Measurements from ENCODE around the gene B3GNT5. TPM values are rescaled to one million over a fixed set of nuclear protein-coding genes. Genes with fewer than 3 reads are reported as not detected.

B3GNT5 gene
- total RNA-seq, 4 donors from 2014 or later: 18.2 to 41.2 (median 26.0) TPM

DNA sequence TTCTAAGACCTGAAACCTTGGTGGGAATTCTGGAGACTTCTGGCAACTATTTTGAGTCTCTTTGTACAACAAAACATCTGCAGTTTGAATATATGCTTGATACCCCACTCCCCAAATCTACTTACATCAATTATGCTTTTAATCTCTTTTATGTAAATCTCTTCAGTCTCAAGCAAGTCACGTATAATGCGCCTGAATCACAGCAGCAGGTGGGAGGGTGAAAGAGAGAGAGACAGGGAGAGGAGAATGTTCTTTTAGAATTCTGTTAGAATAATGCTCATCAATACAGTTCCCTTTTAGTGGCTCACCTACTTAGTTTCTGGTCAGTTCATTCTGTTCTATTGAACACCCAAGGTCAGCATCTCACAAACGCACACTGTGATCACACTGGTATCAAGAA, 22.2 kb upstream of the B3GNT5 start:
- DNase-seq (no peak), ATAC-seq (no peak)
- H3K27ac ChIP-seq: no peak overlapping the region
- H3K4me3 ChIP-seq: no peak overlapping the region
- TF ChIP-seq CTCF (IDR thresholded peaks at IDR 0.05 in 4 of 5, conservative IDR thresholded peaks at IDR 0.05 in 1 of 5) (no peak), POLR2A (IDR thresholded peaks at IDR 0.05) (no peak)
- H3K27me3 ChIP-seq: no peaks in the 10 kb centered on the region
- no peaks in the 10 kb centered on the region for H3K36me3 ChIP-seq
- no peaks in the 10 kb centered on the region for H3K9me3 ChIP-seq
- H3K4me1 ChIP-seq: no peaks in the 10 kb centered on the region
- intact Hi-C loops (cut with DNase I; ENCODE audit: low total_unique reads): no loop called here
- in situ Hi-C loops (cut with MboI; ENCODE audit: low sequenced_read_pairs in 4 of 4): no loop called here

GRCh38 chr3:183233966-183234365, 19.1 kb upstream of the B3GNT5 start:
- no peaks in the 10 kb centered on the region for H3K4me1 ChIP-seq
- in situ Hi-C loops (cut with MboI; ENCODE audit: low sequenced_read_pairs in 4 of 4) (no loop called here), intact Hi-C loops (cut with DNase I; ENCODE audit: low total_unique reads) (no loop called here)
- no peaks in the 10 kb centered on the region for H3K36me3 ChIP-seq
- no peak overlapping the region for H3K27ac ChIP-seq
- H3K4me3 ChIP-seq: no peak overlapping the region
- no peak for TF ChIP-seq POLR2A (IDR thresholded peaks at IDR 0.05)
- no peak for TF ChIP-seq CTCF (IDR thresholded peaks at IDR 0.05 in 4 of 5, conservative IDR thresholded peaks at IDR 0.05 in 1 of 5)
- H3K27me3 ChIP-seq: no peaks in the 10 kb centered on the region
- ATAC-seq (no peak), DNase-seq (no peak)
- no peaks in the 10 kb centered on the region for H3K9me3 ChIP-seq

- DNase-seq: no peak
- Histone ChIP-seq H3K36me3 (no peaks in the 10 kb centered on the region), H3K27ac (no peak overlapping the region), H3K4me1 (no peaks in the 10 kb centered on the region), H3K4me3 (no peak overlapping the region), H3K27me3 (no peaks in the 10 kb centered on the region), H3K9me3 (no peaks in the 10 kb centered on the region)
- ATAC-seq: no peak
- TF ChIP-seq CTCF (IDR thresholded peaks at IDR 0.05 in 4 of 5, conservative IDR thresholded peaks at IDR 0.05 in 1 of 5) (no peak), POLR2A (IDR thresholded peaks at IDR 0.05) (no peak)
- in situ Hi-C loops (cut with MboI; ENCODE audit: low sequenced_read_pairs in 4 of 4): no loop called here
- intact Hi-C loops (cut with DNase I; ENCODE audit: low total_unique reads): no loop called here
These were observed 14.0 kb upstream of the B3GNT5 start for GRCh38 chr3:183239046-183239445.

GRCh38 chr3:183242431-183242830, 10.6 kb upstream of the B3GNT5 start:
- intact Hi-C loops (cut with DNase I; ENCODE audit: low total_unique reads): no loop called here
- no peak overlapping the region for H3K4me3 ChIP-seq
- H3K9me3 ChIP-seq: no peaks in the 10 kb centered on the region
- DNase-seq (no peak), ATAC-seq (no peak)
- in situ Hi-C loops (cut with MboI; ENCODE audit: low sequenced_read_pairs in 4 of 4): no loop called here
- no peaks in the 10 kb centered on the region for H3K27me3 ChIP-seq
- no peaks in the 10 kb centered on the region for H3K4me1 ChIP-seq
- TF ChIP-seq CTCF (IDR thresholded peaks at IDR 0.05 in 4 of 5, conservative IDR thresholded peaks at IDR 0.05 in 1 of 5) (no peak), POLR2A (IDR thresholded peaks at IDR 0.05) (no peak)
- H3K27ac ChIP-seq: no peak overlapping the region
- no peaks in the 10 kb centered on the region for H3K36me3 ChIP-seq

GRCh38 chr3:183244219-183244618, 8.8 kb upstream of the B3GNT5 start:
- peak in 1 of 2 donors; percentile 40 for DNase-seq
- TF ChIP-seq POLR2A (IDR thresholded peaks at IDR 0.05) (no peak), CTCF (IDR thresholded peaks at IDR 0.05 in 4 of 5, conservative IDR thresholded peaks at IDR 0.05 in 1 of 5) (no peak)
- ATAC-seq: no peak

More at GRCh38 chr3:183244219-183244618, 8.8 kb upstream of the B3GNT5 start:
- H3K4me3 ChIP-seq: no peak overlapping the region
- intact Hi-C loops (cut with DNase I; ENCODE audit: low total_unique reads) (no loop called here), in situ Hi-C loops (cut with MboI; ENCODE audit: low sequenced_read_pairs in 4 of 4) (no loop called here)
- H3K27ac ChIP-seq: no peak overlapping the region
- no peaks in the 10 kb centered on the region for H3K9me3 ChIP-seq
- H3K27me3 ChIP-seq: no peaks in the 10 kb centered on the region
- H3K4me1 ChIP-seq: no peaks in the 10 kb centered on the region
- H3K36me3 ChIP-seq: no peaks in the 10 kb centered on the region

All from gastrocnemius medialis (tissue), 4 donors.